GM18519 (cell line): ENCODE data around the gene THAP4.
"Not testable (repeated sequence)": the region's sequence is repeated elsewhere in the genome, so short reads cannot be mapped to it uniquely, and the experiment has no call there.

Experiments used
- ATAC-seq: cut with Tn5 transposase; IDR thresholded peaks from one replicate; pipeline ENCODE4 v1.9.1; 2021; ENCODE audit warnings: mild to moderate bottlenecking, moderate library complexity; ENCODE audit not compliant: unreplicated experiment, low FRiP score

The THAP4 gene

DNA sequence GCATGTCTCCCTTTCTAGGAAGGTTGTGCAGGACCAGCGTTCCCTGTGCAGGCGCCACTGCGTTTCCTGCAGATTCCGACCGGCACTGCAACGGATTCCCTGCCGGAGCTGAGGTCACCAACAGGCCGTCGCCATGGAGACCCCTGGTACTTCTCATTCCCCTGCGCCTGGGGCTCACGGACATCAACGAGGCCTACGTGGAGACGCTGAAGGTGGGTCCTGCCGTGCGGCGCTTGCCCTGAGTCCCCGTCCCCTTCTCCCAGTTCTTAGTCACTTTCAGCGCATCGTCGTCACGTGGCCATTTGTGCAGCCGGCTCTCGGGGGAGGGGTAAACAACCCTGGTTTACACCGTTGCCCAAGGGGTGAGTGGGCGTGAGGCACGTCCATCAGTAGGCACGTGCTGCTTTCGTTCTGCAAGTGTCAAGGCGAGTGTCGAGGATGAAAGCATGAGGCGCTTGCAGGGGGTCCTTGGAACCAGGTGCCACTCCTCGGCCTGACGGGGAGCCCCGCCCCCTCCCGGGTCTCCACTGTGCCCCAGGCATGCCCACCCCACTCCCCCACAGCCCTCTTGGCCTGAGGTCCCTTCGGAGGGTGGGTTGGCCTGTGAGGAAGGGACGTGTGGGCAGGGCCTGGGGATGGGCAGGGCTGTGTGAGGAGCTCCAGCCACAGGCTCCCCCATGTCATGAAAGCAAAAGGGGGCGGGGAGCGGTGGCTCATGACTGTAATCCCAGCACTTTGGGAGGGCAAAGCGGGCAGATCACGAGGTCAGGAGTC lies 29.9 kb upstream of the THAP4 start:
- ATAC-seq = no peak

DNA sequence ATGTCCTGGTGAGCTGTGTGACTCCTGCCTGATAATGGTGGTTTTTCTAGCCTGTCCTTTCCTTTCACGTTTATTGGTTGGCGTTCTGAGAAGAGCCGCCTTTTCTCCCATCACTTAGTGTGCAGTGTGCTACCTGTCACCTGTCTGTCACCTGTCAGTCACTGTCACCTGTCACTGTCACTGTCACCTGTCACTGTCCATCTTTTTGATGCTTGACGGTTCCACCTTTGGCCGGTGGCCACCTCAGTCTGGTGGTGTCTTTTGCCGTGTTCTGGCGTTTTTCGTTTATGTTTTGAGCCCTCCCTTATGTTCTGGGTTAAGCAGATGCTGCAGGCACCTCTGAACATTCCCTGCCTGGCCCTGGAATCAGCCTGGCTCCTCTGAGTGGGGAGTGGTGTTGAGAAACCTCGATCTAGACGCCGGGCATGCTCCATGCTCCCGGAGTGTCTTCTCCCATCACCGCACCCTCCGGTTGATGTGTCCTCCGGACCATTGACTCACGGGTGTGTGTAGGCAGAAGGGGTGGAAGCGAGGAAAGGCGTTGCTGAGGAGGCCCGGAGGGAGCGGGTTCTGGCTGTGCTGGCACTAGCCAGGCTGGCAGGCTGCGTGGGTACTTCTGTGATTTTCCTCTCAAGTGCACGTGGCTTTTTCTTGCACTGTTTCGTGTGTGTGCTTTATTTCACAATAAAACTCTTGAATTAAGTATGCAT lies 28.9 kb upstream of the THAP4 start:
- no peak for ATAC-seq

DNA sequence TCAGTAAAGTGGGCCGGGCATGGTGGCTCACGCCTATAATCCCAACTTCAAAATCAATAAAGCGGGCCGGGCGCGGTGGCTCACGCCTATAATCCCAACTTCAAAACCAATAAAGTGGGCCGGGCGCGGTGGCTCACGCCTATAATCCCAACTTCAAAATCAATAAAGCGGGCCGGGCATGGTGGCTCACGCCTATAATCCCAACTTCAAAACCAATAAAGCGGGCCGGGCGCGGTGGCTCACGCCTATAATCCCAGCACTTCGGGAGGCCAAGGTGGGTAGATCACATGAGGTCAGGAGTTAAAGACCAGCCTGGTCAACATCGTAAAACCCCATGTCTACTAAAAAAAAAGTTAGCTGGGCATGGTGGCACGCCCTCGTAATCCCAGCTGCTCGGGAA lies 25.8 kb upstream of the THAP4 start:
- not testable (repeated sequence) for ATAC-seq

DNA sequence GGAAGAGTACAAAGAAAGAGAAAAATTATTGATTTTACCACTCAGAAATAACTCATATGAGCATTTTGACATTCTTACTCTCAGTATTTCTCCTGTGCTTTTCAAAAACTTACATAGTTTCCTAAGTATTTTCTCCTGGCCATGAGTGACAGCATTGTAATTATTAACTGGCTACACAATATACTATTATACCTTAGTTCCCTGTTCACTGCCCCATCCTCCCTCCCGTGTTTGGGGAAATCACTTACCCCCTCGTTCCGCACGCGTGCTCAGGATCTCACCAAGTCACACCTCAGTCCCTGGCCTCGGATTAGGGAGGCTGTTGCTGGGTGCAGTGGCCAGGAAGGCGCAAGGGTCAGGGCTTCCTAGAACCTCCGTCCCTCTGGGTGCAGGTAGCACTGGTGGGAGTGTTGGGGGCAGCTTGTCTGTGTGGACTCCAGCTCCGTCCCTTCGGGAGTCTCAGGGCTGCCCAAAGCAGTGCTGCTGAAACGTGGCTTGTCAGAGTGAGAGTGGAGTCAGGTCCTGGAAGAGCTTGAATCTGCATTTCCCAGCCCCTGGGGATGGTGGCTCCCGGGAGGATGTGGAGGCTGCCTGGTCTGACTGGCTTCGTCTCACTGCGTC lies 23.7 kb upstream of the THAP4 start:
- no peak for ATAC-seq

DNA sequence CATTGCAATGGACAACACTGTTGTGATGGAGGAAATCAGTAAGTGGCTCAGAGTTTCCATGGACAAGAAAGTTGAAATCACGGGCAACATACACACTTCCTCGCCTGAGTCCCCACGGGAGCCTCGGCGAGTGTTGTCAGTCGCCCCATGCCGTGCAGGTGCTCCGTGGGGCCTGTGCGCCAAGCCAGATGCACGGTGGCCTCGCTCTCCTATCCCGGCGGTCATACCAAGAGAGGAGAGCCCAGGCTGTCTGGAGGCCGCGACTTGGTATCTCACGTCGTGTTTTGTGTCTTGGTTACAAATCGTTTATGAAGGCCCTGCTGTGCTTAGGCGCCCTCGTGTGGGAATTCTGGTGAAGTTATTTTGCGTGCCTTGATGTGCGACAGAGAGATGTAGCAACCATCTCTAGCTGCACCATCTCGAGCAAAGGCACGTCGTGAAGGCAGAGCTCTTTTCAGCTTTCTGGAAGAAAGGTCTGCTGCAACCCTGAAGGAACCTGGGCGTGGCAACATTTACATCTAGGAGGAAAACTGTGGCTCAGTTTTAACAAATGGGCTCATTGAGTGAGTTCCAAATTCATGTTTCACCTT lies 22.3 kb upstream of the THAP4 start:
- ATAC-seq = no peak

DNA sequence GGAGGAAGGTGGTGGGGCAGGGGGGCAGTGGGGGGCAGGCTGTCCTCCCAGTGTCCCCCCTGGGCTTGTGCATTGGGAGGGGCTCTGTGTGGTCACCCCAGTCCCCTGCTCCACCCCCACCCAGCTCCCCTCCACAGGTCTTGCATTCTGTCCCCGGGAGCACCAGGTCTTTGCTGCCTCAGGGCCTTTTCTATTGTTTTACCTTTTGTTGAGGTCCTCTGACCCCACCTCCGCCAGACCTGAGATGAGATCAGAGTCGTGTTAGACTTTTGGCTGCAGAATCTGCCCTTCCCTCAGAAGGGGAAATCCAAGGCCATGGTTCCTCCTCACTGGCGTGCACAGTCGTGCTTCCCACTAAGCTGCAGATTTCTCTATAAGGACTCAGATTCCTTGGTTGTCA lies 21.3 kb upstream of the THAP4 start:
- ATAC-seq = no peak

DNA sequence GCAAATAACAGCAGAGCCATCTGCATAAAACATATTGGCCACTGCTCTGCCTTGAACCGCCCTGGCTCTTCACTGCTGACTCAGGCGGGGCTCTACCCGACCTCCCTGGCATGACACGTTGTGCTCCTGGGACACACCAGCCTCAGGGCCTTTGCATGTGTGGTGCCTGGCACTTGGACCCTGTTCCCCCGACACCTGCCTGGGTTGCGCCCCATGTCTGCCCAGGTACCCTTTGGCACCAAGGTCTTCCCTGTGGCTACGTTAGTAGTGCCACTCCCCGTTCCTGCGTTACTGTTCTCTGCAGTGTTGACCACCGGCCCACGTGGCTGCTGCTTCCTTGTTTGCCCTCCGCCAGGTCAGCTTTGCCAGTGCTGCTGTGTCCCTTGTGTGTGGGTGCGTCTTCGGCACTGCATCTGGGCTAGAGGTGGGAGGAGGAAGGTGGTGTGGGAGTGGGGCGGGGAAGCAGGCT lies 20.9 kb upstream of the THAP4 start:
- no peak for ATAC-seq

DNA sequence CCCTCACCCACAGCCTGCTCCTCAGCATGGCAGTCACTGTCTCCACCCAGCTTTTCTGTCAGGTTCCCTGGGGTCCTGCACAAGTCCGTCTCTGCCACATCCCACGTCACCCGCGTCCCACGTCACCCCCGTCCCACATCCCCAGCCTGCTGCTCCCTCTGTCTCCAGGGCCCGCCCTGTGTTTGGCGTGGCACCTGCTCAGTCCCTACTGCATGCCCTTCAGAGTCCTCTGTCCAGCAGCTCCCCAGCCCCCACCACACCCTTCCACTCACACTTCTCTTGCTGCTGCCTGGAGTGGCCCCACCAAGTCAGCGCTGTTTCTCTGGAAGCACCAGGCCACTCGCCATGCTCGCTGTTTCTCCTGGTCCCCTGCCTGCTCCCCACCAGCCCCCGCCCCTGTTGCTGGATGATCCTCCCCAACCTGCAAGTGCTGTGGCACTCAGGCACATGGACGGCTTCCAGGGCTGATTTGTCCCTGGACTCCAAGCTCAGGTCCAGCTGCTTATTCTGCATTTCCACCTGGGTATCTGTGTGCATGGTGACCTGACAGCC lies 19.3 kb upstream of the THAP4 start:
- no peak for ATAC-seq

DNA sequence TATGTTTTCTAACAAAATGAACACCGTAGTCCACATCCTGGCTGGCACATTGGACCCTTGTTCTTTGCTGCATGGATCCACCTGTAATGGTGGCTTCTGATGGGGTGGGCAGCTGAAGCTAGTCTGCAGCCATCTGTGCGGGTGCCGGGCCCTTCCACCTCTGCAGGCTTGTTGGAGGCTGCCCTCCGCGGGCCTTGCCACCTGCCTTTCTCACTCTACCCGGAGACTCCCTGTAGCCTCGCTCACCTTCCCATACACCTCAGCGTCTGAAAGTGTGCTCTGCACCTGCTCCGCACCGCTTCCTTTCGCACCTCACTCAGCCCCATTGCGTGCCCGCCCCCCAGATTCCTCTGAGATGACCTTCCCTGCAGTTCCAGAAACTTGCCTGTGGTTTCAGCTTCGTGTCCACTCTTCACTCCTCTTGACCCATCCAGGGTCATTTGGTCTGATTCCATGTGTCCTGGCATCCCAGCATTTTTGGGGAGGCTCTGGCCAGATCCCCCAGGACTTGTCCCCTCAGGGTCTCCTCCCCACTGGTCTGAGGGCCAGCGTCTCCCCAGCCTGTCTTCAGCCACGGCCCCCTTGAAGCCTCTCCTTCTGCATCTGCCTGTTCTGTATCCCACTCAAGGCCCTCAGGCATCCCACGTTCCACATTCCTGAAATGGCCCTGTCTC lies 18.7 kb upstream of the THAP4 start:
- no peak for ATAC-seq

DNA sequence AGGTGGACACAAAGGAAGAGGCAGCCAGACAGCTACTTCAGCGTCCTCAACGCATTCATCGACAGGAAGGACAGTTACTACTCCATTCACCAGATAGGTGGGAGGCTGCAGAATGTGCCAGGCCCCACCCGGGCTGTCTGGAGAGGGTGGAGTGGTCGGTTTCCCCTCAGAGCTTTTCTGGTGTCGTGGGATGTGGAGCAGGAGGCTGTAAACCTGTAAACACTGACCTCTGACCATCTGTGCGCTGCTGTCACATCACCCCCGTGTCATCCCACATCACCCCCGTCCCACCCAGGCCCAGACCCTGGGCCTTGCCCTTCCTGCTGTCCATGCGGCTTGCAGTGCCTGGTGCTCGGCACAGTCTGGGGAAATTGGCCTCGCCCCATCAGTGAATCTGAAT lies 17.6 kb upstream of the THAP4 start:
- ATAC-seq = no peak

DNA sequence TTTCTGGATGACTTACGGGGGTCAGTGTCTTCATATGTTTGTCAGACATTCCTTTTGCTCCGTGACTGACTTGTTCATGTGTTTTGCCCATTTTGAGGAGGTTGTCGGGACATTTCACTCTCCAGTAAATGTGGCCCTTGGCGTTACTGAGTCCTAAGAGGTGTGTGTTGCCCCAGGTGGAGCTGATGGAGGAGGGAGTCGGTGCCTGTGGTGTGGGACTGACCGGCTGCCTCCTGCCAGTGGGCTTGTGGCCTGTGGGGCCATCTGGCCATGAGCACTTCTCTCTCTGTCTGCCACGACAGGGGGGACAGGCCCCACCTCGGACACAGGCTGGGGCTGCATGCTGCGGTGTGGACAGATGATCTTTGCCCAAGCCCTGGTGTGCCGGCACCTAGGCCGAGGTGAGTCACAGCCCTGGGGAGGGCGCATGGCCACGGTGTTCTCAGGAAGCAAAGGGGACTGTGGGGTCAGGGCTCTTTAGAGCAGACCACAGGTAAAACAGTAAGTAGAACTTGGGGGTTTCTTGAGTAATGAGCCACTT lies 16.3 kb upstream of the THAP4 start:
- ATAC-seq = no peak

DNA sequence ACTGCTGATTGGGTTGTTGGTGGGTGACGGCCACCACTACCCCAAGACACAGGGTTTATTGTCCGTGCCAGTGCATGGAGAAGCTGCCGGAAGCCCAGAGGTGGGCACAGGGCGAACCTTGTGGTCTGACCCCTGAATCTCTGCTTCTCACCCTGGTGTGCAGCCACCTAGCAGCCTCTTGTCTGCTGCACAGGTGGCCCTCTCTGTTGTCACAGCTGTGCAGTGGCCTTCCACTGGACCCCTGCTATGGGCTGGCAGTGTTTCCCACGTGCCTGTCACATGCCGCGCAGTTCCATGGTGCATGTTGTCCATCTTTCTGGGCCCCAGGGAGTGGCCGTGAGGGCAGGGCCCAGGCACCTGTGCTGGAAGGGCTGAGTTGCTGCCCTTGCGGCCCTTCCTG lies 15.8 kb upstream of the THAP4 start:
- ATAC-seq = no peak

DNA sequence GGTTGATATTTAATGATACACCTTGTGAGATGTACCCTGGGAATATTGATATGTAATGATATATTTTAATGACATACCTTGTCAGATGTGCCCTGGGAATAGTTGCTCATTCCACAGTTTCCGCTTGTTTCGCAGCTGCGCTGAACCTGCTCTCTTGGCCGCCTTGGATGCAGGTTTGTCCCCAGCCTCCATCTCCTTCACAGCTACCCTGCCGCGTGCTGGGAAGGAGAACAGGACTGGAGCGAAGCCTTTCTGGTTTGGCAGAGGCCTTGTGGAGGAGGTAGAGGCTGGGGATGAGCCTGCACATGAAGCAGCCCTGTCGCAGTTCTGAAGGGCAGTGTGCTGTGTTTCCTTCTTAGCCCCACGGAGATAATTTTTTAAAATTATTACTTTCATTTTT lies 15.2 kb upstream of the THAP4 start:
- no peak for ATAC-seq

DNA sequence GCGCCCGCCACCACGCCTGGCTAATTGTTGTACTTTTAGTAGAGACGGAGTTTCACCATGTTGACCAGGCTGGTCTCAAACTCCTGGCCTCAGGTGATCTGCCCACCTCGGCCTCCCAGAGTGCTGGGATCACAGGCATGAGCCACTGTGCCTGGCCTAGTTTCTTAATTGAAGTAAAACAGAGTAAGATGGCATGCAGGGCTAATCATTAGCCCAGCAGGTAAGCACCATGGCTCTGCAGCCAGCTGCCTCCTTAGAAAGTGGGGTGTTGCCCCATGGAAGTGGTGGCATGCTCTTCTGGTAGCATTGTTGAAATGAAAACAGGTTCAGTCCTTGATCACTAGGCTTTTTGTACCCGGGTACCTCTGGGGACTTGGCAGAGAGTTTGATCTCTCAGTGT lies 13.0 kb upstream of the THAP4 start:
- no peak for ATAC-seq

DNA sequence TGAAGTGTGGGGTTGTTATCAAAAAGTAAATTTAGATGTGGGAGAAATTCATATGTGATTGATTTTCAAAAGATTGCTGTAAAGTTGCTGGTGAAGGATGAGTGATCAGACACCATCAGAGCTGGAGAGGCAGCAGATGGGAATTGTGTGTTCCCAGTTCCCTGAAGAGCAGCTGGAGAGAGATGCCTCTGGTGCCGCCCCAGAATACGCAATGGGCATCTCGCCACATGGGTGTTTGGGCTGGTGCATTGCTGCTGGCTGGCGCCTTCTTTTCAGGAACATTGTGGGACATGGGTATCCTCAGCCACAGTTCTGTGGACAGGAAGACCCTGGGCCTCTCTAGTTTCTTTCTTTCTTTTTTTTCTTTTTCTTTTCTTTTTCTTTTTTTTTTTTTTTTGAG lies 12.4 kb upstream of the THAP4 start:
- ATAC-seq = no peak

DNA sequence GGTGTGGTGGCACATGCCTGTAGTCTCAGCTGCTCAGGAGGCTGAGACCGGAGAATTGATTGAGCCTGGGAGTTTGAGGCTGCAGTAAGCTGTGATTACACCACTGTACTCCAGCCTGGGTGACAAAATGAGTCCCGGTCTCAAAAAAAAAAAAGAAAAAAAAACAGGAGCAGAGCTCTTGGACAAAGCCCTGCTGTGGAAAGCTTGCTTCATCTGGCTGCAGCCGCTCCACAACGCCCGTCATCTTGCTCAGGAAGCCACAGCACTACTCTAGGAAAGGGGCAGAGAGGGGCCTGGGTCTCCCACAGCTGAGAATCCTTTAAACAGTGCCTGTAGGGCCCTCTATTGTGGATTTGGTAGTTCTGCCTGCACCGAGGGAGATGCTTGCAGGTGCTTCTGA lies 11.5 kb upstream of the THAP4 start:
- no peak for ATAC-seq

DNA sequence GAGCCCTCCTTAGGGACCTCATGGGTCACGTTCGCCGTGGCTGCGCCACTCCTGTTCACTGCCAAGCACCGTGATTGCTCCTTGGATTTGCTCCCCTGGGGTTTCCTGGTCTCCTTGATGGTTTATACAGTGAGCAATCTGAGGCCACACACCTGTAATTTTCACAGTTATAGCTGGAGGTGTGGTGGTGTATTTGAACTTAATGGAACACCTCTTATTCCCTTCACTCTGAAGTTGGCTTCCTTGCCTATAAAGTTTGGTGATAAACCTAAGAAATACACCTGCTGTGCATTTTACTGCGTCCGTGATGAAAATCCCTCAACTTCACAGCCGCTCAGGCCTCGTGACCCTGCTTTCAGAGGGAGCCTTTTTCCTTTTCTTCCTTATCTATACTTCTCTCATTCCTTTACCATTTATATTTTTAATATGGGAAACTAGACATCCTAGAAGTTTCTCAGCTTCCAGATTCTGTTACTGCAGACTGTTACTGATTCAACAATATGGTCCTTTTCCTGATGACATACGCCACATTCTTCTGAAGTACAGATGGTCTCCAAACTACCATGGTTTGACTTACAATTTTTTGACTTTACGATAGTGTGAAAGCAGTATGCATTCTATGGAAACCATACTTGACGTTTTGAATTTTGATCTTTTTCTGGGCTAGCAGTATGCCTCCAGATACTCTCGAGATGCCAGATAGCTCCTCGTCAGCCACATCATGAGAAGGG lies 9.1 kb upstream of the THAP4 start:
- no peak for ATAC-seq

DNA sequence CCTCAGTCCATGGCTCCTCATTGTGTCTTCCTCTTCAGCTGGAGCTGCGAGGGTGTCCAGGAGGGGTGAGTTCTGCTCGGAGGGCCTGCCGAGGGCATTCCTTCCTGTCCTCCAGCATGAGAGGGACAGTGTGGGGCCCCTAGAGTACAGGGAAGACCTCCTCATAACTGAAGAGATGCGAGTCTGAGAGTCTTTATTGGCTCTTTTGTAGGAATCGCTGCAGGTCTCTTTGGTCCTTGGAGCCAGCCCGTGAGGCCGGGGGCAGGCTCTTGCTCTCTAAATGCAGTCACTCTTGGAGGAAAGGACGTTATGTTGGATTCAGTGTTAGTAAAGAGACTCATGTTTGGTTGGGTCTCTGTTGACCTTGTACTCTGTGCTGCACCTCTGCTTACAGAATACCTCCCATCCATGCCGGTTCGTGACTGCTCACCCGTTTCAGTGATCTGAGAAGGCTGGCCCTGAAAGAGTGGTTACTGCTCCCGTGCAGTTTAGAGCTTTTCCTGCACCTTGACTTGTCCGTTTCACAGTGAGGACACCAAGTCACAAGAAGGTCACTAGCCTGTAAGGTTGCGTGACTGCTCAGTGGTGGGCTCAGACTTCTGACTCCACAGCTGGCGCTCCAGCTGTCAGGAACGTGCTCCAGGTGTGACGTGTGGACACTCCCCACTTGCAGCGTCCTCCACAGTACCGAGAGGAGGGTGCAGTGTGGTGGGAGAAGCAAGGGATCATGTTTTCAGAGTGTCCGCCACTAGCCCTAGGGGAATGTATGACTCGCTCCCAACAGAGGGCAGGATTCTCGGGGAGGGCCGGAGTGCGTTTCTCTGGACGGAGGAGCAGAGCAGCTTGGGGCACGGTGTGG lies 8.3 kb upstream of the THAP4 start:
- no peak for ATAC-seq

DNA sequence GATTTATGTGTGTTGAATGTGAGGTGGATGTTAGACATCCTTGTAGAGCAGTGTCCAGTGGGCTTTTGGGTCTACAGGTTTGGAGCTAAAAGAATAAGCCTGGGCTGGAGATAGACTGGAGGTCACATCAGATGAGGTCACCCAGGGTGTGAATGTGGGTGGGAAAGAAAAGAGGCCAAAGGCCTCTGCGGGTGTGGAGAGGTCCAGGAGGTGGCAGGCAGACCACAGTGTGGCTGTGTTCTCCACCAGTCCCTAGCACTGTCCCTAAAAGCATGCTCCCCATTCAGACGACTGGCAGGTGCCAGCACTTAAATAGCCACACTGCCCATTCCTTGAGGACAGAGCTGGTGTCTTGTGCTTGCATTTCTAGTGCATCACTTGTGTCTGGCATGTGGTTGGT lies 4.7 kb upstream of the THAP4 start:
- no peak for ATAC-seq
